Measurements from ENCODE around the gene AP2S1.
A peak's percentile ranks its signal among the peaks of the same experiment; 100 is the strongest.
"Not testable (repeated sequence)": the region's sequence is repeated elsewhere in the genome, so short reads cannot be mapped to it uniquely, and the experiment has no call there.

Gene AP2S1

GRCh38 chr19:46868025-46868802 is 17.6 kb upstream of the AP2S1 start:
- DNase-seq (ENCODE audit: low read depth in 2 of 2) = no peak

GRCh38 chr19:46867170-46867569 is 16.5 kb upstream of the AP2S1 start:
- no peak for DNase-seq (ENCODE audit: low read depth in 2 of 2)

- DNase-seq (ENCODE audit: low read depth in 2 of 2) = no peak
These were observed 15.9 kb upstream of the AP2S1 start for GRCh38 chr19:46866407-46867136.

- no peak for DNase-seq (ENCODE audit: low read depth in 2 of 2)
These were observed 13.4 kb upstream of the AP2S1 start for GRCh38 chr19:46863818-46864629.

- no peak for DNase-seq (ENCODE audit: low read depth in 2 of 2)
These were observed 12.5 kb upstream of the AP2S1 start for GRCh38 chr19:46862974-46863632.

- no peak for DNase-seq (ENCODE audit: low read depth in 2 of 2)
These were observed 11.8 kb upstream of the AP2S1 start for GRCh38 chr19:46862503-46862834.

GRCh38 chr19:46861691-46862502 is 11.3 kb upstream of the AP2S1 start:
- no peak for DNase-seq (ENCODE audit: low read depth in 2 of 2)

- DNase-seq (ENCODE audit: low read depth in 2 of 2) = no peak
These were observed 10.4 kb upstream of the AP2S1 start, which contains the start of gene ARHGAP35 for GRCh38 chr19:46860846-46861690. Gene ARHGAP35, plus strand, starts transcription at chr19:46860997. Its CDS starts 57,679 bp downstream, at chr19:46918676.

GRCh38 chr19:46860125-46860845 is 9.6 kb upstream of the AP2S1 start:
- DNase-seq (ENCODE audit: low read depth in 2 of 2) = peak; percentile 95 to 96

- DNase-seq (ENCODE audit: low read depth in 2 of 2) = no peak
These were observed 9.0 kb upstream of the AP2S1 start for GRCh38 chr19:46859637-46860124.

GRCh38 chr19:46856062-46857022 is 5.7 kb upstream of the AP2S1 start:
- DNase-seq (ENCODE audit: low read depth in 2 of 2) = peak; percentile 88

GRCh38 chr19:46854698-46855097 is 4.1 kb upstream of the AP2S1 start:
- DNase-seq (ENCODE audit: low read depth in 2 of 2) = not testable (repeated sequence)

- no peak for DNase-seq (ENCODE audit: low read depth in 2 of 2)
These were observed 2.2 kb upstream of the AP2S1 start for GRCh38 chr19:46852830-46853229.

GRCh38 chr19:46849610-46850009 is 1.0 kb downstream of the AP2S1 start:
- DNase-seq (ENCODE audit: low read depth in 2 of 2) = no peak

- no peak for DNase-seq (ENCODE audit: low read depth in 2 of 2)
These were observed 2.3 kb downstream of the AP2S1 start for GRCh38 chr19:46848389-46848788.

- DNase-seq (ENCODE audit: low read depth in 2 of 2) = no peak
These were observed 3.1 kb downstream of the AP2S1 start for GRCh38 chr19:46847528-46847927.

GRCh38 chr19:46845959-46846459 is 4.6 kb downstream of the AP2S1 start:
- no peak for DNase-seq (ENCODE audit: low read depth in 2 of 2)

- no peak for DNase-seq (ENCODE audit: low read depth in 2 of 2)
These were observed 6.6 kb downstream of the AP2S1 start for GRCh38 chr19:46844067-46844489.

All from stimulated activated CD8-positive, alpha-beta memory T cell treated with anti-CD3 and anti-CD28 coated beads, Interleukin-15, amount 100 ng/mL, for 48 hours (primary cell).